KMS-11 (cell line): Measurements from ENCODE around the gene LSM12.

Experiments used
- H2AFZ ChIP-seq: fragments of 200-600 bp; sonication (generic); 2 replicates; pipeline ENCODE4 v1.6.1; 2016; ENCODE audit warnings: antibody characterized with exemption, mixed run types, low read depth
- H3K27ac ChIP-seq: fragments of 200-600 bp; sonication (generic); 2 replicates; pipeline ENCODE4 v1.6.1; 2016; ENCODE audit warnings: mild to moderate bottlenecking, mixed run types
- H3K27me3 ChIP-seq: fragments of 200-600 bp; sonication (generic); 2 replicates; pipeline ENCODE4 v1.6.1; 2017; ENCODE audit warnings: mild to moderate bottlenecking, low read depth, mixed run types, moderate library complexity; ENCODE audit not compliant: insufficient read depth
- H3K36me3 ChIP-seq: fragments of 200-600 bp; sonication (generic); 2 replicates; pipeline ENCODE4 v1.6.1; 2017; ENCODE audit warnings: mild to moderate bottlenecking, mixed run types; ENCODE audit not compliant: insufficient read depth
- H3K4me1 ChIP-seq: fragments of 200-600 bp; sonication (generic); 2 replicates; pipeline ENCODE4 v1.6.1; 2016; ENCODE audit warnings: mild to moderate bottlenecking, low read depth, mixed run types; ENCODE audit not compliant: poor library complexity, severe bottlenecking
- H3K4me2 ChIP-seq: fragments of 200-600 bp; sonication (generic); 2 replicates; pipeline ENCODE4 v1.7.0; 2016; ENCODE audit warnings: mild to moderate bottlenecking, mixed run types
- H3K4me3 ChIP-seq: fragments of 200-600 bp; sonication (generic); IDR thresholded peaks from 2 replicates; pipeline ENCODE4 v1.6.1; 2017; ENCODE audit warnings: low read depth, low read length, mixed read lengths; ENCODE audit not compliant: insufficient read depth
- H3K79me2 ChIP-seq: fragments of 200-600 bp; sonication (generic); 2 replicates; pipeline ENCODE4 v1.6.1; 2016; ENCODE audit warnings: low read depth, mixed run types; ENCODE audit not compliant: insufficient read depth
- H3K9ac ChIP-seq: fragments of 200-600 bp; sonication (generic); 2 replicates; pipeline ENCODE4 v1.6.1; 2016; ENCODE audit warnings: mild to moderate bottlenecking, mixed run types
- H4K20me1 ChIP-seq: fragments of 200-600 bp; sonication (generic); 2 replicates; pipeline ENCODE4 v1.6.1; 2016; ENCODE audit warnings: mild to moderate bottlenecking, mixed run types; ENCODE audit not compliant: insufficient read depth
- CTCF ChIP-seq: fragments of 200-600 bp; sonication (generic); conservative IDR thresholded peaks from 2 replicates; pipeline ENCODE4 v1.6.1; 2017; ENCODE audit warnings: low read depth, mild to moderate bottlenecking, antibody characterized with exemption, low read length, moderate library complexity, mixed read lengths

LSM12 gene

GRCh38 chr17:44044071-44044470 lies 22.4 kb downstream of the LSM12 start:
- Histone ChIP-seq H4K20me1 (peaks cover 9% of the 10 kb centered on the region; the same call in 1 of the 2 replicates), H3K27me3 (no peaks in the 10 kb centered on the region), H3K27ac (no peak overlapping the region), H3K4me1 (peaks cover 14% of the 10 kb centered on the region), H3K36me3 (no peaks in the 10 kb centered on the region; the same call in 1 of the 2 replicates), H3K4me3 (no peak overlapping the region), H3K4me2 (no peak overlapping the region), H2AFZ (no peak overlapping the region), H3K79me2 (peaks cover 80% of the 10 kb centered on the region; the same call in 1 of the 2 replicates), H3K9ac (no peak overlapping the region)
- TF ChIP-seq CTCF, result no peak

GRCh38 chr17:44043272-44043696 lies 23.2 kb downstream of the LSM12 start:
- Histone ChIP-seq H3K4me2 (no peak overlapping the region), H3K36me3 (no peaks in the 10 kb centered on the region; the same call in 1 of the 2 replicates), H3K79me2 (peaks cover 77% of the 10 kb centered on the region; the same call in 1 of the 2 replicates), H2AFZ (no peak overlapping the region), H3K27ac (no peak overlapping the region), H3K9ac (no peak overlapping the region), H4K20me1 (peaks cover 9% of the 10 kb centered on the region; the same call in 1 of the 2 replicates), H3K27me3 (no peaks in the 10 kb centered on the region), H3K4me1 (peaks cover 14% of the 10 kb centered on the region), H3K4me3 (no peak overlapping the region)
- no peak for TF ChIP-seq CTCF

- no peak overlapping the region for H3K9ac ChIP-seq
- no peak overlapping the region for H2AFZ ChIP-seq
- H4K20me1 ChIP-seq, result peaks cover 9% of the 10 kb centered on the region; the same call in 1 of the 2 replicates
- no peaks in the 10 kb centered on the region for H3K27me3 ChIP-seq
- no peak overlapping the region for H3K27ac ChIP-seq
- TF ChIP-seq CTCF, result no peak
- peaks cover 14% of the 10 kb centered on the region for H3K4me1 ChIP-seq
- peaks cover 55% of the 10 kb centered on the region; the same call in 1 of the 2 replicates for H3K79me2 ChIP-seq
- no peak overlapping the region for H3K4me3 ChIP-seq
- no peak overlapping the region for H3K4me2 ChIP-seq
- peaks cover 4% of the 10 kb centered on the region; the same call in 1 of the 2 replicates for H3K36me3 ChIP-seq
Observed at GRCh38 chr17:44039829-44040635, 26.4 kb downstream of the LSM12 start.

- TF ChIP-seq CTCF, result no peak
- peaks cover 14% of the 10 kb centered on the region for H3K4me1 ChIP-seq
- H3K27ac ChIP-seq, result no peak overlapping the region
- H3K79me2 ChIP-seq, result peaks cover 43% of the 10 kb centered on the region; the same call in 1 of the 2 replicates
- peaks cover 4% of the 10 kb centered on the region; the same call in 1 of the 2 replicates for H3K36me3 ChIP-seq
- H4K20me1 ChIP-seq, result peaks cover 3% of the 10 kb centered on the region; the same call in 1 of the 2 replicates
- H2AFZ ChIP-seq, result no peak overlapping the region
- no peaks in the 10 kb centered on the region for H3K27me3 ChIP-seq
- no peak overlapping the region for H3K9ac ChIP-seq
- H3K4me3 ChIP-seq, result no peak overlapping the region
- no peak overlapping the region for H3K4me2 ChIP-seq
Observed at GRCh38 chr17:44038604-44039011, 27.9 kb downstream of the LSM12 start.
